A673 (cell line): ENCODE measurements around the gene VASH2. TPM values are rescaled to one million over a fixed set of nuclear protein-coding genes. Genes with fewer than 3 reads are reported as not detected.
"Not testable (repeated sequence)": the region's sequence is repeated elsewhere in the genome, so short reads cannot be mapped to it uniquely, and the experiment has no call there.

Source experiments
- BruUV-seq: library from RNA; stranded (reverse); fragments of 400-500 nt; replicated peaks from 2 replicates; lab custom pipeline; 2021; lab: Mats Ljungman, UMichigan
- CTCF ChIA-PET: fragments of 300-600 bp; sonication (Branson Sonifier 250); formaldehyde crosslinking; loops from one replicate; lab custom pipeline; 2022; ENCODE audit warnings: antibody characterized with exemption; lab: Charles Lee
- POLR2A ChIA-PET: fragments of 300-600 bp; sonication (Branson Sonifier 250); formaldehyde crosslinking; loops from one replicate; lab custom pipeline; 2022; ENCODE audit warnings: antibody characterized with exemption; ENCODE audit not compliant: low non-redundant PET; lab: Charles Lee
- DNase-seq: peaks from one replicate; pipeline ENCODE4 v3.0.0-alpha.2; 2015; ENCODE audit warnings: low spot score
- H3K27ac ChIP-seq: fragments of 200-600 bp; sonication (generic); 2 replicates; pipeline ENCODE4 v1.5.1; 2016; ENCODE audit warnings: mixed run types, low read depth, mild to moderate bottlenecking, mixed read lengths, antibody characterized with exemption, low read length; ENCODE audit not compliant: poor library complexity, severe bottlenecking
- H3K27me3 ChIP-seq: fragments of 200-600 bp; sonication (generic); replicated peaks from 2 replicates; pipeline ENCODE4 v1.6.1; 2017; ENCODE audit warnings: mixed run types, low read depth, mild to moderate bottlenecking, mixed read lengths, antibody characterized with exemption, low read length; ENCODE audit not compliant: insufficient read depth, poor library complexity
- H3K36me3 ChIP-seq: fragments of 200-600 bp; sonication (generic); 2 replicates; pipeline ENCODE4 v1.6.1; 2016; ENCODE audit warnings: mixed run types, mild to moderate bottlenecking, mixed read lengths, antibody characterized with exemption, low read length; ENCODE audit not compliant: insufficient read depth, poor library complexity, severe bottlenecking
- H3K4me1 ChIP-seq: fragments of 200-600 bp; sonication (generic); 2 replicates; pipeline ENCODE4 v1.6.1; 2017; ENCODE audit warnings: mixed run types, mild to moderate bottlenecking, mixed read lengths, antibody characterized with exemption, low read length; ENCODE audit not compliant: insufficient read depth, poor library complexity, severe bottlenecking
- H3K4me3 ChIP-seq: fragments of 200-600 bp; sonication (generic); 2 replicates; pipeline ENCODE4 v1.5.1; 2016; ENCODE audit warnings: low read depth, mixed run types, mild to moderate bottlenecking, mixed read lengths, low read length; ENCODE audit not compliant: poor library complexity, severe bottlenecking
- H3K9me3 ChIP-seq: fragments of 200-600 bp; sonication (generic); 2 replicates; pipeline ENCODE4 v1.6.1; 2016; ENCODE audit warnings: mixed run types, low read depth, mild to moderate bottlenecking, mixed read lengths, antibody characterized with exemption, low read length; ENCODE audit not compliant: poor library complexity, severe bottlenecking
- CTCF ChIP-seq: fragments of 300-800, 200-600 bp; sonication (generic); conservative IDR thresholded peaks from 2 replicates; pipeline ENCODE4 v1.5.1; 2017; ENCODE audit warnings: low read depth, mild to moderate bottlenecking, antibody characterized with exemption, low read length, moderate library complexity, mixed read lengths
- EZH2 ChIP-seq: fragments of 200-600 bp; sonication (generic); IDR thresholded peaks from 2 replicates; pipeline ENCODE4 v1.6.1; 2017; ENCODE audit warnings: borderline replicate concordance, low read depth, mild to moderate bottlenecking, mixed read lengths, antibody characterized with exemption, low read length; ENCODE audit not compliant: poor library complexity, severe bottlenecking
- intact Hi-C: fragments of 100-400 bp; cut with micrococcal nuclease; formaldehyde crosslinking; loops from one replicate; pipeline ENCODE4 v1.10.0; 2022; ENCODE audit not compliant: unreplicated experiment
- total RNA-seq: library from RNA; stranded (reverse); gene quantifications from 2 replicates; pipeline ENCODE4 v1.2.3, GENCODE V29; 2021

The VASH2 gene
- total RNA-seq, 1 experiment from 2014 or later: 2.7 TPM

DNA sequence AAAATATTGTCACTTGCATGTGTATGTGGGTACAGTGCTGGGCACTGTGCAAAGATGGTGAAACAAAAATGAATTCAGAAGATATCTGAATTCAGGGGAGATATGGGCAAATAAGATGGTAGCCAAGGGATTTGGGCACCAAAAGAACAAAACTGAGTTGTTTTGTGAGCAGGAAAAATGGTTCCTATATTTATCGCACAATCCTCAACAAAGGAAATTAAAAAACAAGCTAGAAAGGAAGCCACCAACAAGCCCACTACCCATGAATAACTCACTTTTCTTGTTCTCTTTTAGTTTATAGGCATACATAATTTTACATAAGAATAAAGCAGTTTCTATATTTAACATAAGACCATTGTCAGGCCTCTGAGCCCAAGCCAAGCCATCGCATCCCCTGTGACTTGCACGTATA, 40.7 kb upstream of the VASH2 start:
- Histone ChIP-seq H3K4me1 (no peaks in the 10 kb centered on the region), H3K9me3 (no peaks in the 10 kb centered on the region), H3K4me3 (no peak overlapping the region), H3K27me3 (no peaks in the 10 kb centered on the region), H3K27ac (no peak overlapping the region), H3K36me3 (no peaks in the 10 kb centered on the region)
- TF ChIP-seq CTCF: no peak
- TF ChIP-seq EZH2: no peak
- CTCF ChIA-PET: no interaction called here
- BruUV-seq: no TSS peak
- no peak for DNase-seq
- POLR2A ChIA-PET: no interaction called here
- intact Hi-C loops: no loop called here

DNA sequence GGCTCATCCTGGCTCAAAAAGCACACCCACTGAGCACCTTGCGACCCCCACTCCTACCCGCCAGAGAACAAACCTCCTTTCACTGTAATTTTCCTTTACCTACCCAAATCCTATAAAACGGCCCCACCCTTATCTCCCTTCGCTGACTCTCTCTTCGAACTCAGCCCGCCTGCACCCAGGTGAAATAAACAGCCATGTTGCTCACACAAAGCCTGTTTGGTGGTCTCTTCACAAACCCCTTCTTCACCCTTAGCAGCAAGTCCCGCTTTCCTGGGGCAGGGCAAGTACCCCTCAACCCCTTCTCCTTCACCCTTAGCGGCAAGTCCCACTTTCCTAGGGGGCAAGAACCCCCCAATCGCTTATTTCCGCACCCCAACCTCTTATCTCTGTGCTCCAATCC, 40.1 kb upstream of the VASH2 start:
- intact Hi-C loops, H3K27ac ChIP-seq, BruUV-seq, DNase-seq, POLR2A ChIA-PET, H3K36me3 ChIP-seq, H3K4me1 ChIP-seq, H3K27me3 ChIP-seq, H3K4me3 ChIP-seq, H3K9me3 ChIP-seq, CTCF ChIA-PET: not testable (repeated sequence)

DNA sequence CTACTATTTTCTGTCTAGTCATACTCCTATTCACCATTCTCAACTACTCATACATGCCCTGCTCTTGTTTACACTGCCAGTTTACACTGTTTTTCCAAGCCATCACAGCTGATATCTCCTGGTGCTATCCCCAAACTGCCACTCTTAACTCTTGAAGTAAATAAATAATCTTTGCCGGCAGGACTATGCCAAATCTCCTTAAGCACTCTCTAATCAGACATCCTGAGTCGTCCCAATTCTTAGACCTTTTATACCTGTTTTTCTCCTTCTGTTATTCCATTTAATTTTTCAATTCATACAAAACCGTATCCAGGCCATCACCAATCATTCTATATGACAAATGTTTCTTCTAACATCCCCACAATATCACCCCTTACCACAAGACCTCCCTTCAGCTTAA, 36.7 kb upstream of the VASH2 start:
- H3K4me1 ChIP-seq, H3K4me3 ChIP-seq, H3K9me3 ChIP-seq, BruUV-seq, H3K36me3 ChIP-seq, DNase-seq, H3K27me3 ChIP-seq, H3K27ac ChIP-seq, POLR2A ChIA-PET, CTCF ChIA-PET, intact Hi-C loops: not testable (repeated sequence)

GRCh38 chr1:212914110-212914509, 36.2 kb upstream of the VASH2 start:
- H3K4me1 ChIP-seq, H3K4me3 ChIP-seq, H3K27ac ChIP-seq, H3K27me3 ChIP-seq, CTCF ChIA-PET, POLR2A ChIA-PET, intact Hi-C loops, H3K36me3 ChIP-seq, DNase-seq, BruUV-seq, H3K9me3 ChIP-seq: not testable (repeated sequence)

DNA sequence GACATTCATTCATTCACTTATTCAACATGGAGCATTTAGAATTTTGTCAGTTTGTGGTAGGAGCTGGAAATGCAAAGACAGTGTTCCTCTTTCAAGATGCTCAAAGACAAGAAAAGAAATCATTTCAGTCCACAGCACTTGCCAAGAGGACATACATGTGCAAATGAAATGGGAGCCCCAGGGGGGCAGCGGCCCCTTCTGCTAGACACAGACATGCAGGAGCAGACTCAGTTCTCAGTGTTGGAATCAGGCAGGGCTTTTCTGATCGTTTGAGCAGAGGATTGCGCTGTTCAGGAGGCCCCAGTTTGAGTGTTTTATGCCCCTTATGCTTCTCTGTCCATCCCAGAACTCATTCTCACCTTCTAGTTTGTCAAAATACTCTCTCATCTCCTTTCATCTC, 35.6 kb upstream of the VASH2 start:
- H3K4me3 ChIP-seq: no peak overlapping the region

More for the DNA sequence above, 35.6 kb upstream of the VASH2 start:
- DNase-seq: no peak
- no TSS peak for BruUV-seq
- no peak overlapping the region for H3K27ac ChIP-seq
- ChIA-PET CTCF (no interaction called here), POLR2A (no interaction called here)
- H3K9me3 ChIP-seq: no peaks in the 10 kb centered on the region
- H3K4me1 ChIP-seq: peaks cover 6% of the 10 kb centered on the region
- TF ChIP-seq EZH2 (no peak), CTCF (no peak)
- no peaks in the 10 kb centered on the region for H3K27me3 ChIP-seq
- no peaks in the 10 kb centered on the region for H3K36me3 ChIP-seq
- intact Hi-C loops: no loop called here
